Naive thymus-derived CD4-positive, alpha-beta T cell (primary cell): Measurements from ENCODE around the gene HORMAD1. TPM values are rescaled to one million over a fixed set of nuclear protein-coding genes. Genes with fewer than 3 reads are reported as not detected.
"Not testable (repeated sequence)": the region's sequence is repeated elsewhere in the genome, so short reads cannot be mapped to it uniquely, and the experiment has no call there.

Experiments
- ATAC-seq: fragments of 150-1000 bp; cut with Tn5 transposase; 2 replicates; pipeline ENCODE4 v1.10.0; 2021; ENCODE audit warnings: mild to moderate bottlenecking, moderate library complexity
- CTCF ChIA-PET: fragments of 350-600 bp; sonication (Branson Sonifier 250); formaldehyde crosslinking; loops from one replicate; lab custom pipeline; 2021; ENCODE audit warnings: antibody characterized with exemption; lab: Charles Lee
- POLR2A ChIA-PET: fragments of 350-600 bp; sonication (Branson Sonifier 250); formaldehyde crosslinking; loops from one replicate; lab custom pipeline; 2021; ENCODE audit warnings: antibody characterized with exemption, inconsistent platforms; lab: Charles Lee
- DNase-seq, 9 donors: peaks; one replicate each; pipeline versions ENCODE4 v3.0.0 to v3.0.0-alpha.2; 2020 to 2022; ENCODE audit warnings: mixed read lengths in 1 of 9
- H3K27ac ChIP-seq: one replicate; pipeline ENCODE4 v1.7.0; 2013; ENCODE audit warnings: mild to moderate bottlenecking, low read depth, low read length, moderate library complexity
- H3K27me3 ChIP-seq, 2 donors: one replicate each; pipeline ENCODE4 v1.7.0; 2013; ENCODE audit warnings: low read length in 2 of 2, mild to moderate bottlenecking in 2 of 2, moderate library complexity in 2 of 2; ENCODE audit not compliant: control insufficient read depth in 2 of 2, insufficient read depth in 2 of 2
- H3K36me3 ChIP-seq, 3 experiments: 1 replicate in 2 of 3; 2 replicates in 1 of 3; pipeline ENCODE4 v1.7.0; 2013; ENCODE audit warnings: low read length in 3 of 3, mild to moderate bottlenecking in 3 of 3, moderate library complexity in 1 of 3; ENCODE audit not compliant: insufficient read depth in 3 of 3, control insufficient read depth in 2 of 3
- H3K4me1 ChIP-seq, 2 donors: one replicate each; pipeline ENCODE4 v1.7.0; 2013; ENCODE audit warnings: low read length in 2 of 2, mild to moderate bottlenecking in 2 of 2, moderate library complexity in 1 of 2; ENCODE audit not compliant: control insufficient read depth in 2 of 2, insufficient read depth in 2 of 2
- H3K4me3 ChIP-seq: 2 replicates; pipeline ENCODE4 v1.7.0; 2013; ENCODE audit warnings: mild to moderate bottlenecking, low read length
- H3K9me3 ChIP-seq, 3 experiments: 1 replicate in 2 of 3; 2 replicates in 1 of 3; pipeline ENCODE4 v1.7.0; 2013; ENCODE audit warnings: low read length in 3 of 3; ENCODE audit not compliant: control insufficient read depth in 2 of 3
- H3K27ac Mint-ChIP-seq, 9 donors: one replicate each; pipeline ENCODE4 v1.8.0; 2020 to 2022; ENCODE audit warnings: mixed read lengths in 9 of 9, mild to moderate bottlenecking in 8 of 9, moderate library complexity in 5 of 9, inconsistent platforms in 2 of 9
- H3K27me3 Mint-ChIP-seq, 5 donors: one replicate each; pipeline ENCODE4 v1.8.0; 2021 to 2022; ENCODE audit warnings: mixed read lengths in 5 of 5, mild to moderate bottlenecking in 1 of 5
- H3K36me3 Mint-ChIP-seq, 5 donors: one replicate each; pipeline ENCODE4 v1.8.0; 2020 to 2022; ENCODE audit warnings: mixed read lengths in 5 of 5, mild to moderate bottlenecking in 3 of 5, inconsistent platforms in 1 of 5
- H3K4me1 Mint-ChIP-seq, 7 donors: one replicate each; pipeline ENCODE4 v1.8.0; 2020 to 2022; ENCODE audit warnings: mixed read lengths in 7 of 7, mild to moderate bottlenecking in 3 of 7, inconsistent platforms in 1 of 7
- H3K4me3 Mint-ChIP-seq, 10 donors: one replicate each; pipeline ENCODE4 v1.8.0; 2020 to 2022; ENCODE audit warnings: mild to moderate bottlenecking in 10 of 10, mixed read lengths in 10 of 10, moderate library complexity in 6 of 10, inconsistent platforms in 2 of 10
- H3K9me3 Mint-ChIP-seq, 11 donors: one replicate each; pipeline ENCODE4 v1.8.0; 2020 to 2022; ENCODE audit warnings: mixed read lengths in 11 of 11, mild to moderate bottlenecking in 4 of 11, inconsistent platforms in 1 of 11, moderate library complexity in 1 of 11
- intact Hi-C, 2 donors: fragments of 100-400 bp; cut with micrococcal nuclease; formaldehyde crosslinking; loops; one replicate each; pipeline ENCODE4 v1.15.1; 2023
- polyA plus RNA-seq, 2 donors: library from polyadenylated mRNA; unstranded; fragments of 300-500 nt; fragmentation: Illumina TruSeq; gene quantifications; one replicate each; pipeline ENCODE4 v1.2.3, GENCODE V29; 2021
- total RNA-seq, 6 experiments: library from RNA in 5 of 6; stranded (reverse) in 5 of 6; gene quantifications; 1 replicate in 5 of 6; 2 replicates in 1 of 6; pipeline ENCODE4 v1.2.3 and lab custom pipeline; 2021 to 2026

Gene HORMAD1, protein sequence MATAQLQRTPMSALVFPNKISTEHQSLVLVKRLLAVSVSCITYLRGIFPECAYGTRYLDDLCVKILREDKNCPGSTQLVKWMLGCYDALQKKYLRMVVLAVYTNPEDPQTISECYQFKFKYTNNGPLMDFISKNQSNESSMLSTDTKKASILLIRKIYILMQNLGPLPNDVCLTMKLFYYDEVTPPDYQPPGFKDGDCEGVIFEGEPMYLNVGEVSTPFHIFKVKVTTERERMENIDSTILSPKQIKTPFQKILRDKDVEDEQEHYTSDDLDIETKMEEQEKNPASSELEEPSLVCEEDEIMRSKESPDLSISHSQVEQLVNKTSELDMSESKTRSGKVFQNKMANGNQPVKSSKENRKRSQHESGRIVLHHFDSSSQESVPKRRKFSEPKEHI
- total RNA-seq (1 to 10 TPM in 1 of 5 experiments, under 1 TPM in 4; 0.35 to 1.4 (median 0.45) TPM), polyA plus RNA-seq (not detected), total RNA-seq (lab: John Stamatoyannopoulos, UW) (0.40 reads per million)

DNA sequence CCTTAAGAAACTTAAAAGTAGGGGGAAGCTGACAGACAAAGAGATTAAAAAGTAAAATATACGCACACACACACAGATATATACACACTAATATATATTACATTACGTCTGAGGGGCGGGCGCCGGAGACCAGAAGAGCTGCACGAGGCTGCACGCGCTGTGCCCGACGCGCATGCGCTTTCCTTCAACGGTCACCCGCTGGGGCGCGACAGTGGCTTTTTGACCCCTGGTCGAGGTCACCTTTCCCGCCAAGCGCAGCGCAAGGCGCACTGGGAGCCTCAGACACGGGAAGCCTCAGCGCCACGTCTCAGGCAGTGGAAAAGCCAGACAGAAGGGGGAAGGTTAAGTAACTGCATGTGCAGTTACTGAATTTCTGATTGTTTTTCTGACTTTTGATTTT lies at the start of gene HORMAD1:
HORMAD1 (minus strand) TSS at position 193 of the 400 bp plus-strand sequence. CDS start 1,390 bp downstream, outside the sequence.
- H3K27ac ChIP-seq: no peak within 1 kb of the TSS
- CTCF ChIA-PET: no interaction called here
- H3K4me1 ChIP-seq: no peaks in the 10 kb centered on the region
- Mint-ChIP-seq H3K27ac (no peak within 1 kb of the TSS), H3K4me1 (no peaks in the 10 kb centered on the region), H3K4me3 (no peak within 1 kb of the TSS), H3K9me3 (peaks cover 0 to 4% (median 0%) of the 10 kb centered on the region in 11 donors), H3K27me3 (peaks cover 0 to 12% (median 0%) of the 10 kb centered on the region in 5 donors), H3K36me3 (peaks cover 0 to 11% (median 2%) of the 10 kb centered on the region in 5 donors)
- no peaks in the 10 kb centered on the region for H3K27me3 ChIP-seq
- intact Hi-C loops: no loop called here
- no peak within 1 kb of the TSS for H3K4me3 ChIP-seq
- no peaks in the 10 kb centered on the region for H3K36me3 ChIP-seq
- POLR2A ChIA-PET: no interaction called here
- no peaks in the 10 kb centered on the region for H3K9me3 ChIP-seq
- ATAC-seq (no peak), DNase-seq (no peak)

DNA sequence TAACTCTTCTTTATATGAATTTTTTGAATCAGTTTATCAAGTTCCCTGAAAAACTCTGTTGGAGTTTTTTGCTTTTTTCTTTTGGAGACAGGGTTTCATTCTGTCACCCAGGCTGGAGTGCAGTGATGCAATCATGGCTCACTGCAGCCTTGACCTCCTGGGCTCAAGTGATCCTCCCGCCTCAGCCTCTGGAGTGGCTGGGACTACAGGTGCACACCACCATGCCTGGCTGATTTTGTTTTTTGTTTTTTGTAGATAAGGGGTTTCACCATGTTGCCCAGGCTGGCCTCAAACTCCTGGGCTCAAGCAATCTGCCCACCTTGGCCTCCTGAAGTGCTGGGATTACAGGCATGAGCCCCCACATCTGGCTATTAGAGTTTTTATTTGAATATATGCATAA lies 47.0 kb upstream of the HORMAD1 start:
- H3K27ac ChIP-seq, DNase-seq, H3K9me3 Mint-ChIP-seq, POLR2A ChIA-PET, H3K36me3 ChIP-seq, H3K27me3 ChIP-seq, ATAC-seq, H3K4me3 ChIP-seq, H3K9me3 ChIP-seq: not testable (repeated sequence)
- H3K36me3 Mint-ChIP-seq: peaks cover 0 to 14% (median 10%) of the 10 kb centered on the region in 5 donors
- H3K4me3 Mint-ChIP-seq: peak overlapping the region in 3 of 10 donors; percentile 20 to 98 (median 97)
- H3K4me1 ChIP-seq: peaks cover 15 to 16% of the 10 kb centered on the region in 2 donors
- H3K27me3 Mint-ChIP-seq: peaks cover 0 to 12% (median 0%) of the 10 kb centered on the region in 5 donors
- H3K27ac Mint-ChIP-seq: peak overlapping the region in 5 of 9 donors; percentile 63 to 99 (median 96)
- H3K4me1 Mint-ChIP-seq: peaks cover 37 to 65% (median 47%) of the 10 kb centered on the region in 7 donors
- CTCF ChIA-PET: interaction anchor here (1.4 kb wide), 1 partner anchor 155 kb away, joined by 3 read pairs; no protein-coding TSS in a partner anchor
- intact Hi-C loops: loop anchor here (5.0 to 10.0 kb wide), 4 partner anchors 47 to 205 kb away; partner anchors contain the start of gene GOLPH3L (in 1 of the 2)

DNA sequence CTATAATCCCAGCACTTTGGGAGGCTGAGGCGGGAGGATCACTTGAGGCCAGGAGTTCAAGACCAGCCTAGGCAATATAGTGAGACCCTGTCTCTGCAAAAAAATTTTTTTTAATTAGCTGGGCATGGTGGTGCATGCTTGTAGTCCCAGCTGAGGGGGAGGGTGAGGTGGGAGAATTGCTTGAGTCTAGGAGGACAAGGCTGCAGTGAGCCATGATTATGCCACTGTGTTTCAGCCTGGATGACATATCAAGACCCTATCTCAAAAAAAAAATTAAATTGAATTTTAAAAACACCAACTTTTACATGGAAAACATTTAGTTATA lies 45.2 kb upstream of the HORMAD1 start:
- Mint-ChIP-seq H3K4me1 (peaks cover 38 to 68% (median 54%) of the 10 kb centered on the region in 7 donors), H3K27ac (peak overlapping the region; percentile 83 to 99 (median 96)), H3K27me3 (peaks cover 0 to 12% (median 0%) of the 10 kb centered on the region in 5 donors), H3K4me3 (peak overlapping the region; percentile 87 to 98 (median 93)), H3K36me3 (peaks cover 5 to 25% (median 16%) of the 10 kb centered on the region in 5 donors)
- ChIA-PET POLR2A (interaction anchor here (0.6 to 2.8 kb wide), 7 partner anchors 21 to 878 kb away, joined by 3 to 14 read pairs (median 3); partner anchors contain the start of genes GOLPH3L and RPRD2), CTCF (interaction anchor here (1.0 to 1.3 kb wide), 4 partner anchors 157 to 241 kb away, joined by 3 to 5 read pairs (median 4); partner anchors contain the start of gene MINDY1)
- not testable (repeated sequence) for DNase-seq, H3K36me3 ChIP-seq, H3K27me3 ChIP-seq, H3K9me3 Mint-ChIP-seq, ATAC-seq, H3K9me3 ChIP-seq
- Histone ChIP-seq H3K4me3 (peak overlapping the region; percentile 60), H3K4me1 (peaks cover 14 to 19% of the 10 kb centered on the region in 2 donors), H3K27ac (peak overlapping the region; percentile 82)
- intact Hi-C loops: loop anchor here (1.0 to 10.0 kb wide), 9 partner anchors 49 to 204 kb away; partner anchors contain the start of genes GOLPH3L (in 2 of the 2), ARNT (in 1 of the 2), ENSA (in 1 of the 2) and SETDB1 (in 1 of the 2)

DNA sequence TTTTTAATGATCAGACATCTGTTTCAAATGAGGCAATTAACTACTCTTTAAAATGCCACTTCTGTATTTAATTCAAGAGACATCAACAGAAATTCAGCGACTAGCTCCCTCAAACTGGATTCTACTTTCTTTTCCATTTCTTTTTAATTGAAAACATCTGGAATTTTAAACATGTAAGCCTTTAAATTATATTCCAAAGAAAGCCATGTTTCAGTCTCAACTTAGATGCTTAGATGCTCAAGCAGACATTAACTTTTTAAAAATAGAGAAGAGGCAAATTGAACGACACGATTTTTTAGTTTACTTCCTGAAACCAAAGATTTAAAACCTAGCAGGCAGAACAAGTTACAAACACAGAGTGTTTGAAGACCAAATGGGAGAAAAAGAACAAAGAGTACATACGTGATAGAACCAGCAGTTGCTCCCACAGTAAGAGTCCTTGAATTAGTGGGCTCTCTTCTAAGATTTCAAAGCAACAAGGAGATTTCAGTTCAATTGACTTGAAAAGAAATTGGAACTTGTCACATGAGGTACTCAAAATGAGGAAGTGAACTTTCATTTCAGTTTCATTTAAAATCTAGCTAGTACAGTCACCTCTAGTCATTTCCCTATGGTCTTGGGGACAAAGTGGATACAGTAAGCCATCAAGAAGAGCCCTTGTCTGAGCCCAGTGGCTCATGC lies 44.7 kb upstream of the HORMAD1 start, which contains the start of gene CTSS:
CTSS (minus strand) TSS at position 483 of the 681 bp plus-strand sequence. CDS start 1,015 bp downstream, outside the sequence.
- peak; percentile 86 for ATAC-seq
- Mint-ChIP-seq H3K4me1 (peaks cover 36 to 68% (median 52%) of the 10 kb centered on the region in 7 donors), H3K36me3 (peaks cover 5 to 28% (median 19%) of the 10 kb centered on the region in 5 donors), H3K9me3 (peaks cover 0 to 2% (median 0%) of the 10 kb centered on the region in 11 donors), H3K4me3 (peak within 1 kb of the TSS; percentile 87 to 98 (median 93)), H3K27me3 (peaks cover 0 to 8% (median 0%) of the 10 kb centered on the region in 5 donors), H3K27ac (peak within 1 kb of the TSS; percentile 83 to 99 (median 96))
- Histone ChIP-seq H3K9me3 (no peaks in the 10 kb centered on the region), H3K36me3 (peaks cover 0 to 6% (median 0%) of the 10 kb centered on the region in 3 experiments), H3K4me3 (peak within 1 kb of the TSS; percentile 60), H3K27ac (peak within 1 kb of the TSS; percentile 82), H3K27me3 (no peaks in the 10 kb centered on the region), H3K4me1 (peaks cover 9 to 15% of the 10 kb centered on the region in 2 donors)
- intact Hi-C loops: loop anchor here (1.0 to 10.0 kb wide), 9 partner anchors 49 to 203 kb away; partner anchors contain the start of genes GOLPH3L (in 2 of the 2), ARNT (in 1 of the 2), ENSA (in 1 of the 2) and SETDB1 (in 1 of the 2)
- POLR2A ChIA-PET: interaction anchor here (0.6 to 2.8 kb wide), 10 partner anchors 12 to 1023 kb away, joined by 3 to 14 read pairs (median 4); partner anchors contain the start of genes GOLPH3L and RPRD2
- peak in 6 of 9 donors; percentile 37 to 55 (median 43) for DNase-seq
- CTCF ChIA-PET: interaction anchor here (0.6 to 1.3 kb wide), 5 partner anchors 157 to 252 kb away, joined by 3 to 5 read pairs (median 4); partner anchors contain the start of gene MINDY1

DNA sequence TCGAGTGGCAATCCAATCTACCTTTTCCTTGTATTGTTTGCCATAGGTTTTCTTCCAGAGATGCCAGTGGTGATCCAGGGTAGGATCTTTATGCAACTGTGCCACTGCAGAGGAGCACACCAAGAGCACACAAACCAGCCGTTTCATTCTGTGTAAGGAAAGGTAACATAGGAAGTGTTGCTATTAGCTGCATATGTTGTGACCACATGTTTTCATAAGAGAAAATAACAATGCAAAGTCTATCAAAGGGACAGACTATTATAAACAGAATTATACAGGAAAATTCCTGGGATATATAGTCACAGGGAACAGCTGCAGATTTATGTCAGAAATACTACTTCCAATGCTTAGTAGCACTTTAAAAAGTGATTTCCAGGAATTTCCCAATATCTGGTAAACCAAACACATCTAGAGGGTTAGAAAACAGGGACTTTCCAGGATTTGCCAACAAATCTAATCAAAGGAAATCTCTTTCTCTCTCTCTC lies 44.0 kb upstream of the HORMAD1 start:
- H3K27ac ChIP-seq: peak overlapping the region; percentile 82
- peaks cover 0 to 2% (median 0%) of the 10 kb centered on the region in 5 donors for H3K27me3 Mint-ChIP-seq
- DNase-seq (peak in 3 of 9 donors; percentile 2 to 9 (median 6)), ATAC-seq (no peak)
- peaks cover 9 to 36% (median 26%) of the 10 kb centered on the region in 5 donors for H3K36me3 Mint-ChIP-seq
- H3K4me3 Mint-ChIP-seq: peak overlapping the region; percentile 87 to 98 (median 93)
- peak overlapping the region; percentile 60 for H3K4me3 ChIP-seq
- POLR2A ChIA-PET: interaction anchor here (0.6 to 2.8 kb wide), 6 partner anchors 13 to 1023 kb away, joined by 3 to 14 read pairs (median 6); partner anchors contain the start of genes GOLPH3L and RPRD2
- intact Hi-C loops: loop anchor here (1.0 to 10.0 kb wide), 9 partner anchors 50 to 202 kb away; partner anchors contain the start of genes GOLPH3L (in 2 of the 2), ARNT (in 1 of the 2), ENSA (in 1 of the 2) and SETDB1 (in 1 of the 2)
- peaks cover 0 to 6% (median 0%) of the 10 kb centered on the region in 11 donors for H3K9me3 Mint-ChIP-seq
- H3K4me1 Mint-ChIP-seq: peaks cover 43 to 75% (median 59%) of the 10 kb centered on the region in 7 donors
- H3K36me3 ChIP-seq: peaks cover 0 to 7% (median 2%) of the 10 kb centered on the region in 3 experiments
- peak overlapping the region; percentile 83 to 99 (median 96) for H3K27ac Mint-ChIP-seq
- peaks cover 9 to 14% of the 10 kb centered on the region in 2 donors for H3K4me1 ChIP-seq
- no peaks in the 10 kb centered on the region for H3K9me3 ChIP-seq
- no peaks in the 10 kb centered on the region for H3K27me3 ChIP-seq
- CTCF ChIA-PET: interaction anchor here (0.6 to 1.1 kb wide), 2 partner anchors 238 to 251 kb away, joined by 3 to 5 read pairs; no protein-coding TSS in a partner anchor
